GM12878 (cell line): Measurements from ENCODE around the gene ASGR1. TPM values are rescaled to one million over a fixed set of nuclear protein-coding genes. Genes with fewer than 3 reads are reported as not detected.

Experiments used
- ATAC-seq: fragments of 200-7000 bp; cut with Tn5 transposase; 3 replicates; pipeline ENCODE4 v1.9.1; 2020; ENCODE audit warnings: mild to moderate bottlenecking, moderate library complexity
- BruUV-seq: library from RNA; stranded (reverse); fragments of 400-500 nt; replicated peaks from 2 replicates; lab custom pipeline; 2021; lab: Mats Ljungman, UMichigan
- CTCF ChIA-PET: fragments of 300-600 bp; sonication (Branson Sonifier 250); formaldehyde crosslinking; extraction: SDS; loops from one replicate; lab custom pipeline; 2021; ENCODE audit warnings: inconsistent platforms; lab: Yijun Ruan, JAX
- POLR2A ChIA-PET: fragments of 350-600 bp; formaldehyde crosslinking; extraction: SDS; loops from one replicate; lab custom pipeline; 2021; ENCODE audit warnings: inconsistent platforms; lab: Charles Lee
- RAD21 ChIA-PET: fragments of 300-600 bp; sonication (Branson Sonifier 250); formaldehyde crosslinking; loops from one replicate; lab custom pipeline; 2023; ENCODE audit warnings: antibody characterized with exemption; ENCODE audit not compliant: unreplicated experiment; lab: Charles Lee
- SMC1A ChIA-PET: fragments of 300-600 bp; sonication (Branson Sonifier 250); formaldehyde crosslinking; loops from one replicate; lab custom pipeline; 2023; ENCODE audit not compliant: unreplicated experiment, uncharacterized antibody; lab: Charles Lee
- DNase-seq: peaks from one replicate; pipeline ENCODE4 v3.0.0-alpha.2; 2011; ENCODE audit warnings: low read depth, low spot score
- FAIRE-seq: peaks from 3 replicates; lab custom pipeline; 2011; peaks lifted over from hg19 to GRCh38; lab: Jason Lieb, UNC
- H2AFZ ChIP-seq: 2 replicates; pipeline ENCODE4 v1.6.0; 2011; ENCODE audit warnings: low read depth, low read length, control low read depth; ENCODE audit not compliant: control insufficient read depth
- H3K27ac ChIP-seq: 2 replicates; pipeline ENCODE4 v1.5.1; 2011; ENCODE audit warnings: control low read depth; ENCODE audit not compliant: control insufficient read depth, insufficient read depth
- H3K27me3 ChIP-seq, 2 experiments: replicated peaks in 1 of 2; 2 replicates each; pipeline versions ENCODE4 v1.6.0 to v1.6.1; 2011; ENCODE audit warnings: low read length in 1 of 2; ENCODE audit not compliant: control insufficient read depth in 2 of 2, insufficient read depth in 2 of 2
- H3K36me3 ChIP-seq, 2 experiments: 2 replicates each; pipeline ENCODE4 v1.5.1; 2011; ENCODE audit warnings: low read length in 1 of 2; ENCODE audit not compliant: control insufficient read depth in 2 of 2, insufficient read depth in 2 of 2
- H3K4me1 ChIP-seq: 2 replicates; pipeline ENCODE4 v1.6.1; 2011; ENCODE audit warnings: mild to moderate bottlenecking, low read length, moderate library complexity, mixed read lengths; ENCODE audit not compliant: control insufficient read depth, insufficient read depth
- H3K4me2 ChIP-seq: 2 replicates; pipeline ENCODE4 v1.6.0; 2011; ENCODE audit warnings: control low read depth; ENCODE audit not compliant: control insufficient read depth, insufficient read depth
- H3K4me3 ChIP-seq: fragments of 200-600 bp; sonication (generic); 2 replicates; pipeline ENCODE4 v1.5.1; 2016
- H3K79me2 ChIP-seq: 2 replicates; pipeline ENCODE4 v1.6.0; 2011; ENCODE audit warnings: low read length; ENCODE audit not compliant: control insufficient read depth, insufficient read depth
- H3K9ac ChIP-seq: 2 replicates; pipeline ENCODE4 v1.8.0; 2011; ENCODE audit warnings: low read length, control low read depth, mixed read lengths; ENCODE audit not compliant: control insufficient read depth, insufficient read depth
- H3K9me3 ChIP-seq: replicated peaks from 3 replicates; pipeline ENCODE4 v1.5.1; 2011; ENCODE audit warnings: mild to moderate bottlenecking, low read length; ENCODE audit not compliant: control insufficient read depth, insufficient read depth
- H4K20me1 ChIP-seq: 2 replicates; pipeline ENCODE4 v1.6.0; 2011; ENCODE audit not compliant: control insufficient read depth, insufficient read depth
- ATF7 ChIP-seq: fragments of 450-650 bp; IDR thresholded peaks from 2 replicates; pipeline ENCODE4 v1.6.1; 2016; ENCODE audit warnings: low read depth, mild to moderate bottlenecking
- BCL11A ChIP-seq: IDR thresholded peaks from 2 replicates; pipeline ENCODE4 v1.6.1; 2011; ENCODE audit warnings: low read depth, low read length
- BHLHE40 ChIP-seq, 2 experiments: fragments of 450-650 bp in 1 of 2; IDR thresholded peaks; 2 replicates each; pipeline ENCODE4 v1.6.1; 2011 to 2017; ENCODE audit warnings: low read depth in 2 of 2, borderline replicate concordance in 1 of 2, improper control_type of control experiment in 1 of 2, low read length in 1 of 2, mild to moderate bottlenecking in 1 of 2
- CHD1 ChIP-seq: IDR thresholded peaks from 2 replicates; pipeline ENCODE4 v1.6.1; 2012; ENCODE audit warnings: low read depth, low read length, improper control_type of control experiment
- E2F4 ChIP-seq: IDR thresholded peaks from 2 replicates; pipeline ENCODE4 v1.6.1; 2012; ENCODE audit warnings: low read depth, low read length, improper control_type of control experiment
- ESRRA ChIP-seq: IDR thresholded peaks from 2 replicates; pipeline ENCODE4 v1.6.1; 2012; ENCODE audit warnings: mild to moderate bottlenecking, low read length, improper control_type of control experiment
- HDAC6 ChIP-seq: fragments of 200-600 bp; sonication (generic); IDR thresholded peaks from one replicate; pipeline ENCODE4 v1.8.0; 2017; ENCODE audit warnings: antibody characterized with exemption; ENCODE audit not compliant: unreplicated experiment
- HDGF ChIP-seq: fragments of 450-650 bp; IDR thresholded peaks from 2 replicates; pipeline ENCODE4 v1.6.1; 2016; ENCODE audit warnings: antibody characterized with exemption
- IKZF1 ChIP-seq: fragments of 450-650 bp; conservative IDR thresholded peaks from 2 replicates; pipeline ENCODE4 v1.6.1; 2017; ENCODE audit warnings: antibody characterized with exemption, mild to moderate bottlenecking
- IKZF2 ChIP-seq, 2 experiments: fragments of 450-650 bp; IDR thresholded peaks; 2 replicates each; pipeline ENCODE4 v1.6.1; 2017; ENCODE audit warnings: mild to moderate bottlenecking in 2 of 2, moderate library complexity in 2 of 2
- MTA2 ChIP-seq: fragments of 450-650 bp; IDR thresholded peaks from 2 replicates; pipeline ENCODE4 v1.6.1; 2016; ENCODE audit warnings: low read depth, mild to moderate bottlenecking, moderate library complexity
- NBN ChIP-seq: fragments of 450-650 bp; IDR thresholded peaks from 2 replicates; pipeline ENCODE4 v1.6.1; 2016
- NFXL1 ChIP-seq: fragments of 450-650 bp; IDR thresholded peaks from 2 replicates; pipeline ENCODE4 v1.6.1; 2017; ENCODE audit warnings: antibody characterized with exemption, mild to moderate bottlenecking, borderline replicate concordance
- NRF1 ChIP-seq: conservative IDR thresholded peaks from 2 replicates; pipeline ENCODE4 v1.6.1; 2011; ENCODE audit warnings: mild to moderate bottlenecking, low read depth, low read length, improper control_type of control experiment
- PAX5 ChIP-seq: IDR thresholded peaks from 2 replicates; pipeline ENCODE4 v1.6.1; 2011; ENCODE audit warnings: low read depth, low read length, borderline replicate concordance
- POLR2A ChIP-seq: IDR thresholded peaks from 2 replicates; pipeline ENCODE4 v1.6.1; 2011; ENCODE audit warnings: low read depth, mild to moderate bottlenecking, low read length
- RCOR1 ChIP-seq: conservative IDR thresholded peaks from 2 replicates; pipeline ENCODE4 v1.6.1; 2012; ENCODE audit warnings: low read depth, low read length, improper control_type of control experiment
- RELB ChIP-seq: fragments of 450-650 bp; IDR thresholded peaks from 2 replicates; pipeline ENCODE4 v1.6.1; 2017; ENCODE audit warnings: low read depth, mild to moderate bottlenecking, moderate library complexity
- RFX5 ChIP-seq: IDR thresholded peaks from 2 replicates; pipeline ENCODE4 v1.6.1; 2011; ENCODE audit warnings: low read depth, low read length, improper control_type of control experiment
- SP1 ChIP-seq: IDR thresholded peaks from one replicate; pipeline ENCODE4 v1.6.1; 2011; ENCODE audit warnings: low read depth, low read length
- ZNF24 ChIP-seq: fragments of 450-650 bp; IDR thresholded peaks from 2 replicates; pipeline ENCODE4 v1.6.1; 2017; ENCODE audit warnings: antibody characterized with exemption, mild to moderate bottlenecking
- ZSCAN29 ChIP-seq: fragments of 450-650 bp; IDR thresholded peaks from 2 replicates; pipeline ENCODE4 v1.6.1; 2017; ENCODE audit warnings: mild to moderate bottlenecking, moderate library complexity
- WGBS: methylation state at CpG from one replicate; pipeline ENCODE4 v1.1.6; 2016; ENCODE audit warnings: low lambda C conversion rate; ENCODE audit not compliant: insufficient replicate concordance, insufficient coverage; ENCODE audit errors: missing lambda C conversion rate; 5-methylcytosine and 5-hydroxymethylcytosine counted together
- in situ Hi-C: fragments of 300-500 bp; cut with MboI; formaldehyde crosslinking; loops from 9 replicates; pipeline ENCODE4 v1.14.3; 2018; ENCODE audit warnings: mixed read lengths
- intact Hi-C: fragments of 100-400 bp; cut with micrococcal nuclease; formaldehyde crosslinking; loops from one replicate; pipeline ENCODE4 v1.14.2; 2022; ENCODE audit not compliant: unreplicated experiment
- polyA plus RNA-seq, 11 experiments: library from polyadenylated mRNA; depleted of rRNA in 4 of 11; unstranded in 6 of 11; stranded (reverse) in 5 of 11; fragments of >200 nt; fragmentation: Nextera tagmentation in 4 of 11; fragmentation: Illumina TruSeq in 1 of 11; extraction: Ambion mirVana in 4 of 11; extraction: Trizol in 1 of 11; gene quantifications; 1 replicate in 1 of 11; 2 replicates in 10 of 11; pipeline versions ENCODE4 v1.2.1 to v1.2.3, GENCODE V29; 2011 to 2016; ENCODE audit warnings: inconsistent platforms in 2 of 11, missing spikeins in 2 of 11, low read depth in 1 of 11
- total RNA-seq, 4 experiments: library from RNA; depleted of rRNA in 3 of 4; stranded (reverse); fragments of >200 nt in 3 of 4; fragmentation: Illumina TruSeq in 1 of 4; extraction: Trizol in 1 of 4; gene quantifications; 2 replicates each; pipeline versions ENCODE4 v1.2.1 to v1.2.3, GENCODE V29; 2013 to 2021

The ASGR1 gene
- total and polyA plus RNA-seq, 10 of the 15 experiments (the other 5 are each of a cell fraction or from before 2014, with no cell fraction given), result 0.06 to 0.34 (median 0.14) TPM; not detected in 6

DNA sequence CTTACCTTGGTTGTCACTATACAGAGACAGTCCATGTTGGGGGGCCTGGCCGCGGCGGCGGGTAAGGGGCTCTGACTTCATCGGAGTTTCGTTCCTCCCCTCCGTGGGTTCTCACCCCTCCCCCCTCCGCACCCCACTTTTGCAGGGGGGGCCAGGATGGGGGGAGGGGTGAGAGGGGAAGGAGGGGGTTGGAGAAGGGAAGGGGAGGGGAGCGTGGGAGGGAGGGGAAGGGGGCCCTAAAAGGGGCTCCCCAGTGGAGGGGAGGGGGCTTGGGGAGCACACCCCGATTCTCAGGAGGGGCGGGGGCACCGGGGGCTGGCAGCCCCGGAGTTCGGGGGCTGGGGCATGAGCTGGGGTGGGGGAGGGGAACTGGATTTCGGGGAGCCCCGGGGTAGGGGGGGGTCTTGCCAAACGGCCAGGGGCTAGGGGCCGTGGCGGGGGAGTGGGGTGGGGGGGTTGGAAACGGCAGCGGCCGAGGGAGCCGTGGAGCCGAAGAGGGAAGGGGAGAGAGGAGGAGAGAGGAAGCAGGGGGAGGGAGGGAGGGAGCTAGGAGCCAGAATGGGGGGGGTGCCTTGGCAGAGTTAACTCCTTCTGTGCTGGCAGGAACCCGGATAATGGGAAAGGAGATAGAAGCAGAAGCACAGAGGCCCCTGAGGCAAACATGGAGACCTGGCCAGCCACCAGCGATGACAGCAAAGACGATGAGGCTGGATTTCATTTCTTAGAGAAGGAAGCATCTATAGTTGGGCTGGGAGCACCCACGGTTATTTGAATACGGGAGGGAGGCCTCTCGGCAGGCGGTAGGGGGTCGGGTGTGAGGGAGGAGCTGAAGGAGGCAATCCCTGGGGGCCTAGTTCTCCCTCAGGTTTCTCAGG lies 38.2 kb upstream of the ASGR1 start:
- ChIA-PET CTCF (interaction anchor here (5.1 kb wide), 1 partner anchor 80 kb away, joined by 60 read pairs; no protein-coding TSS in a partner anchor), POLR2A (interaction anchor here (0.5 to 3.3 kb wide), 2 partner anchors 22 to 199 kb away, joined by 10 to 12 read pairs; partner anchors contain the start of gene PHF23), SMC1A (no interaction called here), RAD21 (no interaction called here)
- BruUV-seq, result no TSS peak
- in situ Hi-C loops, result no loop called here
- H3K9ac ChIP-seq, result peak overlapping the region; percentile 28; the same call in 1 of the 2 replicates
- ATAC-seq (no peak), FAIRE-seq (no peak), DNase-seq (no peak)
- H3K27ac ChIP-seq, result no peak overlapping the region
- peak overlapping the region; percentile 51; the same call in 1 of the 2 replicates for H3K4me3 ChIP-seq
- H3K4me2 ChIP-seq, result peak overlapping the region; percentile 17; the same call in 1 of the 2 replicates
- H4K20me1 ChIP-seq, result no peaks in the 10 kb centered on the region
- no peaks in the 10 kb centered on the region for H3K27me3 ChIP-seq
- H3K9me3 ChIP-seq, result no peaks in the 10 kb centered on the region
- WGBS, result 2% methylated on average over 13 of the region's 32 CpGs
- H3K36me3 ChIP-seq, result peaks cover 0 to 2% of the 10 kb centered on the region in 2 experiments; a peak in 2 of 4 replicates
- H3K4me1 ChIP-seq, result peaks cover 22% of the 10 kb centered on the region
- intact Hi-C loops, result no loop called here
- H3K79me2 ChIP-seq, result peaks cover 14% of the 10 kb centered on the region
- peak overlapping the region; percentile 59 for H2AFZ ChIP-seq
- TF ChIP-seq HDGF (peak; percentile 57; the same call in 1 of the 2 replicates), ZNF24 (no peak), E2F4 (no peak), RELB (0 out of 2 replicates have a peak, but pooled peaks have one; percentile 28), ATF7 (0 out of 2 replicates have a peak, but pooled peaks have one; percentile 14), PAX5 (0 out of 2 replicates have a peak, but pooled peaks have one; percentile 22), NBN (peak; percentile 69), ZSCAN29 (no peak), POLR2A (no peak), CHD1 (no peak), BCL11A (no peak), BHLHE40 (IDR thresholded peaks at IDR 0.05; ENCODE audit: borderline replicate concordance in 1 of 2, low read depth in 2 of 2, low read length in 1 of 2) (no peak), RCOR1 (no peak), HDAC6 (no peak), MTA2 (peak; percentile 27; the same call in 1 of the 2 replicates), NRF1 (no peak), IKZF2 (IDR thresholded peaks at IDR 0.05) (peak in 1 of 2 experiments; percentile 34; a peak in 1 of 4 replicates), ESRRA (no peak), RFX5 (no peak), NFXL1 (peak; percentile 90), SP1 (no peak), IKZF1 (peak; percentile 37; the same call in 1 of the 2 replicates)
